NCI-H2081 treated with DMSO at 0.1 percent for 48 hours (cell line): ENCODE results near the gene SLC25A34.

Experiments used
- DNase-seq: peaks from one replicate; lab custom pipeline; 2025; lab: John Stamatoyannopoulos, UW

SLC25A34 gene

GRCh38 chr1:15753776-15754175 lies 17.7 kb downstream of the SLC25A34 start:
- DNase-seq = no peak

GRCh38 chr1:15755021-15755645 lies 19.1 kb downstream of the SLC25A34 start:
- no peak for DNase-seq

GRCh38 chr1:15755646-15756040 lies 19.6 kb downstream of the SLC25A34 start:
- no peak for DNase-seq

GRCh38 chr1:15756143-15757015 lies 20.3 kb downstream of the SLC25A34 start:
- no peak for DNase-seq

- DNase-seq = no peak
Measured at GRCh38 chr1:15757016-15757543, 21.0 kb downstream of the SLC25A34 start.

- no peak for DNase-seq
Measured at GRCh38 chr1:15757575-15758342, 21.7 kb downstream of the SLC25A34 start.

GRCh38 chr1:15758343-15758931 lies 22.4 kb downstream of the SLC25A34 start, which contains the start of gene FBLIM1:
Gene FBLIM1, plus strand, starts transcription at chr1:15758795. Its CDS starts 6,189 bp downstream, at chr1:15764984.
- DNase-seq = no peak

- no peak for DNase-seq
Measured at GRCh38 chr1:15758953-15759661, 23.0 kb downstream of the SLC25A34 start.

- no peak for DNase-seq
Measured at GRCh38 chr1:15760520-15761211, 24.6 kb downstream of the SLC25A34 start.

GRCh38 chr1:15761366-15762128 lies 25.5 kb downstream of the SLC25A34 start:
- DNase-seq = no peak

- DNase-seq = no peak
Measured at GRCh38 chr1:15762546-15762945, 26.5 kb downstream of the SLC25A34 start.

- no peak for DNase-seq
Measured at GRCh38 chr1:15764269-15764764, 28.3 kb downstream of the SLC25A34 start.

GRCh38 chr1:15764890-15765289 lies 28.8 kb downstream of the SLC25A34 start:
- no peak for DNase-seq

- DNase-seq = no peak
Measured at GRCh38 chr1:15765495-15766194, 29.6 kb downstream of the SLC25A34 start.

GRCh38 chr1:15767941-15768340 lies 31.9 kb downstream of the SLC25A34 start:
- no peak for DNase-seq

- no peak for DNase-seq
Measured at GRCh38 chr1:15768388-15768787, 32.3 kb downstream of the SLC25A34 start.

GRCh38 chr1:15770313-15770962 lies 34.4 kb downstream of the SLC25A34 start:
- no peak for DNase-seq

- DNase-seq = no peak
Measured at GRCh38 chr1:15771836-15772515, 35.9 kb downstream of the SLC25A34 start.
